ENCODE measurements around the gene ELMO1.

ELMO1 gene

DNA sequence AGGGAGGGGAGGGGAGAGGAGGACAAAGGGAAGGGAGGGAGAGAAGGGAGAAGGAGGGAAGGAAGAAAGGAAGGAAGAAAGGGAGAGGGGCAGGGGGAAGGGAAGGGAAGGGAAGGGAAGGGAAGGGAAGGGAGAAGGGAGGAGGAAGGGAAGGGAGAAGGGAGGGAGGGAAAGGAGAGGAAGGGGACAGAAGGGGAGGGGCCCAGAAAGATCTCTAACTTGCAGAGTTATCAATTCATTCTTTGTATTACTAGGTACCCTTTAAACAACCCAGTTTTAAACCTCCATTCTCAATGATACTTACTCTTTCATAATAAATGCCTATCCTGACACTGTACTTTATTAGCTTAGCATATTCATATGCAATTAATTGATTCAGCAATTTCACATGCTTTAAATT lies 192.0 kb downstream of the ELMO1 start:
- DNase-seq = no peak

DNA sequence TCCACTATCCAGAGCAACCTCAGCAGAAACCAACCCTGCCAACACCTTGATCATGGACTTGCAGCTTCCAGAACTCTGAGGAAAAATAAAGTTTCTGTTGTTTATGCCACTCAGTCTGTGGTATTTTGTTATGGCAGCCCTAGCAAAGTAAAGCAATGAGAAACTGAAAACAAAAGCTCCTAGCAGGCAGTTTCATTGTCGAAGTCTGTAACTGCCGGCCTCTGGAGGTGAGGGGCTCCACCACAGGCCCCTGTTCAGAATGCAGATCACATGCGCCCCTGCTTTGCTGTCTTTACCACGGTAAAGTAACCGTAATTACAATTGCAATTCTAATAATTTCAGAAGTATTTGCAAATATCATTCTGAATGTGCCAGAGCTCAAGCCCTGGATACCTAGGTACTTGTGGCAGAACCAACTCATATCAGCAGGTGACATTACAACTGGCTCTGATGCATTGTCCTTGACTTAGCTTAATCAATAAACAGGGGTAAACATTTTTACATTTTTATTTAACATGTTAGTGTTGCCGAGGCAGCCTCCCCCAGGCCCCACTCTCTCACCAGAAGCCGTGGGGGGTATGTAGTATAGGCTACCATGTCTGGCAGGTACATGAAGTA lies 193.2 kb downstream of the ELMO1 start:
- DNase-seq = no peak

DNA sequence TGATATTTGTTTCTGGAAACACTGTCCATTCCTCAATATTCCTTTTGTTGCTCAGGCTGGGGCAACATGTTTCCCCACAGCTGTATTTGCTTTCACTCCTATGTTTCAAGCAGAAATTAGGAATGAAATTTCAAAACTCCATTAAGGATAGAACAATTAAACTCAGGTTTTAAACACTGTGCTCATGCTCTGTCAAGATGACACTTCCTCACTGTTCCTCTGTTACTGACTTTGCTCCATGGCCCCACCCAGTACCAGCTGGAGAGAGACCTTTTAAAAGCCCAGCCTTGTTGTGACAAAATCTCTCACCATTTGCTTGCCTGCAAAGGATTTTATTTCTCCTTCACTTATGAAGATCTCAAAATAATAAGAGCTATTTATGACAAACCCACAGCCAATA lies 197.4 kb downstream of the ELMO1 start:
- DNase-seq = no peak

DNA sequence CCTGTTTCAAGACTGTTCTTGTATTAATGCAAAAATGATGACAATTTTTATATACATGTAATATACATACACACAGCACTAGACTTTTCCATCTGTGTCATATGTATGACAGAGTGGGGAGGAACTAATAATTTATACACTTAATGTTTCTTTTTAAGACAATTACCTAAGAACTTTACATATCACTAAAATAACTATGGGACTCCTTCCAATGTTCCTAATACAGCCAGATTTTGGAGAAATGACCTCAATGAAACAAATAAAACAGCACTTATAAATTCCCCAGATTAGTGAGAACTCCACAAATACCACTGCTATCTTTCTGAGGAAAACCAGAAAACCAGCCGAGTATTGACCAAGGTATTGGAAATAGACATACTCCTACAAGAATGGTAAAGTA lies 199.4 kb downstream of the ELMO1 start:
- DNase-seq = no peak

DNA sequence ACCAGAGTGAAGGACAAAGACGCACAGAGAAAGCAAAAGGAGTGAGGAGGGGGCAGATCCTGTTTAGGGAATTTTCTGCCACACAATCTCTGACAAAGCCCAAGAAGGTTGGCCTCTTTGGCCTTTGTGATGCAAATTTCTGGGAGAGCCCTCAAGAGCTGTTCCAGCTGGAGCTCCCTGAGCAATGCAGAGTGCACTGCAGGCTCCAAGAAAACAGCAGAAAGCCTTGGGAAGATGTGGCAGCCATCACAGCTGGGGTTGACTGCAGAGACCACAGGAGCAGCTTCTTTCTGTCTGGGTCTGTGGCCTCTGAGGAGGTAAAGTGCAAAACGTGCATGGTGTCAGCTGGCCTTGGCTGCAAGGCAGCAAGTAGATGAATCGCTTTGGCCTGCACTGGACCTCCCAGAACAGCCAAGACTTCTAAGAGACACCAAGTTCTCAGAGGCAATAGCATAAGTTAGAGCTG lies 200.2 kb downstream of the ELMO1 start:
- DNase-seq = no peak

DNA sequence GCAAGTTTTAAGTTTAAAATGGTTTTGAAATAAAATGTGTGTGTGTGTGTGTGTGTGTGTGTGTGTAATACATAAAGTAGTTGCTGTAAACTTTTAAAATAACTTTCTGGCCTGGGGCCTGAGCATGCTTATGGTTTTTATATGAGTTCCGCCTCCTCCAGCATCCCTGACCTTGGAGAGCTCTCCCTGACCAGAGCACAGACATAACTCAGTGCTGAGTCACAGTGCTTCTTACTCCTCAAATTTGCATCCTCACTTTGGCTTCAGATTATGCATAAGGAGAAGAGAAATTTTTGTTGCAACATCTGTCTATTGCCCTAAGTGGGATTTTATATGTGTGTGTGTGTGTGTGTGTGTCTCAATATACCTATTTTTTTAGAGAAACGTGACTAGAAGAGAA lies 200.8 kb downstream of the ELMO1 start:
- DNase-seq = no peak

DNA sequence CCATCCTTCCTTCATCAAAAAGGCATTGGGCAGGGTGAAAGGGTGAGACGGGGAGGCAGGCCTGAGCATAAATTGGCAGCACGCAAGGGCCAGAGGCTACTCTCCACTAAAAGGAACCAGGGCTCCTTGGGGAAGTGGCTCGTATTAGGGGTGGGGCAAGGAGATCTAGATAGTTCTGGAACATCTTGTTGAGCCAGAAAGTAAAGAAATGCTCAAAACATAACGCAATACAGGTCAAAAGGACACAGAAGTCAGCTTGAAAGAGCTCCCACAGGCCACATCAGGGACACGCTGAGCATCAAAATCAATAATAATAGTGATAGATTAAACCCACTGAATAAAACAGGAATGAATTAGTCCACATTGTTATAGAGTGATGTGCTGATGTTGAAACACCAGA lies 203.1 kb downstream of the ELMO1 start:
- no peak for DNase-seq

DNA sequence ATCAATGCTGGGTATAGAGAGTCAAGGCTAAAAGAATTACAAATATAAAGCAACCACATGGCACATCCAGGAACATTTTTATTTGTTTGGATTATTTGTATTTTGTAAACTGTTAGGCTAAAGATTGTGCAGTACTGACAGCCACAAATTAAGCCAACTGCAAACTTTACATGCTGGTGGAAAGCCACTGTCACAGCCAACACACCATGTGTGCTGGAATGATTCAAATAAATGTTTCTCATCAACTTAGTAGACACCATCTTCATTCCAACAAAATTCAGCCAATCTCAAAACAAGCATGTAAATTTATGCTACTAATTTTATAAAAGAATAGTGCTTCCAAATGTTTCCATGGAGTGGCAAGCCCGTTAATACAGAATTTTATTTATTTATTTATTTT lies 211.8 kb downstream of the ELMO1 start:
- no peak for DNase-seq

DNA sequence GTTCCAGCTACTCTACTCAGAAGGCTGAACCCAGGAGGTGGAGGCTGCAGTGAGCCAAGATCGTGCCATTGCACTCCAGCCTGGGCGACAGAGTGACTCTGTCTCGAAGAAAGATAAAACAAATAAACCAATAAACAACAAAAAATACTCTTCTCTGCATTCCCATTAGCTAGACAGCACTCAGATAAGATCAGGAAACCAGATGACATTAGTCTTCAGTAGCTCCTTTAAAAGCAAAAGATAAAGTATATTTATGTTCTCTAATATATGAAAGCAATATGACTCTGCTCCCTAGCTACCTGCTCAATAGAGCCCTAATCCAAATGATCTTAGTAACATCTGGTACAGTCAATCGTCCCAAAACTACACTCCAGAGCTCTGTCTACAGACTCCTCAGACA lies 212.9 kb downstream of the ELMO1 start:
- DNase-seq = no peak

DNA sequence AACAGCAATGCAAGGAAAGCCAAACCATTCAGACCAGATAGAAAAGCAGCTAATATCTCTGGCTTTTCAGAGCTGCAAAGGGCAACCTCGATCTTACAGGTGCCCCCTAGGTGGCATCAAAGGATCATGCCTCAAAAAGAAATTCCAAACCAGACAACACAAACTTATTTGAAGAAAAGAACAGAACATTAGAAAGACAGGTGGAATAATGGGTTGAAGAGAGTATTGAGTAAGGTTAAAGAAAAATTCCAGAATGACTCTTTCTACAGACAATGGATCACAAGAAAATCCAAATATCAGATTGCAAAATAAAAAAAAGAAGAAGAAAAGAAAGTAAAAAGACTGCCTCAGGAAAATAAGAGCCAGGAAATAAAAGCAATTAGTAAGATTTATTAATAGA lies 213.7 kb downstream of the ELMO1 start:
- DNase-seq = peak; percentile 9

DNA sequence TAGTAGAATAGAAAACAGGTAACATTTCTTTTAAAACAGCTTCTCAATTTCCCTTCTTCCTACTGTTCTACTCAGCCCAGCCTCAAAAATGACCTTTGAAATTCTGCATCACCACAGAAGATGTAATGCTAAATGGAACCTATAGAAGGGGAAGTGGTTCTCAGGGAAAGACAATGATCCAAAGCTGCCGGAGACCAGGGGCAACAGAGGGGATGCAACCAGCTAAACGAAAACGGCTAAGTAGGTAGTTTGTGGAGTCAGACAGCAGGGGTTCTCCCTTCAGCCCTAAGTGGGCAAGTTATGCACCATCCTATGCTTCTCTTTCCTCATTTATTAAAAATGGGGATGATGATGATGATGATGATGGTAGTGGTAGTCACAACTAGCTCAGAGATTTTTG lies 214.3 kb downstream of the ELMO1 start:
- no peak for DNase-seq

DNA sequence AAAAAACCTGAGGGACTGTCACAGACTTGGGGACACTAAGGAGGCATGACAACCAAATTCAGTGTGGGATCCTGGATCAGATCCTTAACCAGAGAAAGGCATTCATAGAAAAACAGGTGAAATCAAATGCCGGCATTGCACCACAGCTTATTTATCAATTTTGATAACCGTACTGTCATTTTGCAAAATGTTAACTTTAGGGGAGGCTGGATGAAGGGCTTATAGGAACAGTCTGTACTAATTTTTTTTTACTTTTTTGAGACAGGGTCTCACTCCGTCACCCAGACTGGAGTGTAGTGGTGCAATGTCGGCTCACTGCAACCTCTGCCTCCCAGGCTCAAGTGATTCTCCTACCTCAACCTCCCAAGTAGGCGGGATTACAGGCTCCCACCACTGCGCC lies 217.1 kb downstream of the ELMO1 start:
- DNase-seq = no peak

DNA sequence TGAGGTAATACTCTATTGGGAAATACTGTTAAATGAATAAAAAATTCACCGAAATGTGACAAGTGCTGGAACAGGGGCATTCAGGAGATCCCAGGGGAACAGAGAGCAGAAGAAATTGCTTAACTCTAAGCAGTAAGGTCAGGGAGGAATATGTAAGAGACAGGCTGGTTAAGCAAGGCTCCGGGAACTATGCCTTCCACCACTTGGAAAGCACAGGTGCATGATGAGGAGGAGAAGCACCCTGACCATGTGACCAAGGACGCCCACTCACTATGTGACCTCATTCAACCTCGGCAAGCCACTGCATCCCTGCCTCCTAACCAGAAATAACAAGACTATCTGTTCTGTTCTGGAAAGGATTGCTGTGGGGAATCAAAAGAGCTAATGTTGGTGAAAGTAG lies 218.4 kb downstream of the ELMO1 start:
- no peak for DNase-seq

DNA sequence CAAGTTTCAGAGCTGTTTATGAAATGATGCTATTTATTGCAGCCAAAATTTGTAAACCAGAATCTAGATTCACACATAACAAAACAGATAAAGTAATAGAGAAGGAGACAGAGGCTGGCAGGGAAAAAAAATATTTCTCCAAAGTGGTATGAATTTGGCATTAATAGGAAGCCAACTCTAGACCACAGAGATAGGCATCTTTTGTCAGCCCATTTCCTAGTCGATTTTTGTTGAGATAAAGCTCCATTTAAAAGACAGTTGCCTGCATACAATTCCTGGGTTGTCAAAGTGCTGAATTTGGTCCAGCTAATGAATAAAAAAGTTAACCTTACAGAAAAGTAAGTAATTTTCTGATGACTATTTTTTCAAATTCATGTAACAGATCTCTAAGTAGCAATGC lies 219.3 kb downstream of the ELMO1 start:
- no peak for DNase-seq

DNA sequence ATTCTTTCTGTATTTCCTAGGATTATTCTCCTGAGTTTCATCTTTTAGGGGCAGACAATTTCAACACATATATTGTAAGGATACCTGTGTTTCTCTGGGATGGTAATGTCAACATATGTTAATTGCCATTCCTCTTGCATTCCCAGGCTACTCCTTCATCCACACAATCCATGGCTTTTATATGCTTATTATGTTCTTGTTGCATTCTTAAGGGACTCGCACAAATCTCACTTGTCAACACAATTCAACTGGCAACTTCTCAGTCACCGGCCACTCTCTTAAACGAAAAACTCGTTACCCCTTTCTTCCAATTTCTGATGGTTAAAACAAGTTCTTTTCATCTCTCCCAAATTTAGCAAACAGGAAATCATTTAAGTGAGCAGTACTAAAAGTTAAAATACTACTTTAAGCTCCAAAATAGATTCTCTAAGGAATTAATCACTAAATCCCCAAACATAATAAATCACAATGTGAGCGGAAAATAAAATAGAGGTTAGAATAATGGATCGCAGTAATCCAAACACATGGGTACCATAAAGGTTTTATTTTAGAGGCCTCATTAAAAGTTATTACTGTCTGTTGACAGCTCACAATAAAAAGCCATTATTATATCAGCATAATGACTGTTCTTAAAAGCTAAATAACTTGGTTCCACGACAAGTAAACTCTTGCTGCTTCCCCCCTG lies 223.2 kb downstream of the ELMO1 start:
- DNase-seq = no peak

DNA sequence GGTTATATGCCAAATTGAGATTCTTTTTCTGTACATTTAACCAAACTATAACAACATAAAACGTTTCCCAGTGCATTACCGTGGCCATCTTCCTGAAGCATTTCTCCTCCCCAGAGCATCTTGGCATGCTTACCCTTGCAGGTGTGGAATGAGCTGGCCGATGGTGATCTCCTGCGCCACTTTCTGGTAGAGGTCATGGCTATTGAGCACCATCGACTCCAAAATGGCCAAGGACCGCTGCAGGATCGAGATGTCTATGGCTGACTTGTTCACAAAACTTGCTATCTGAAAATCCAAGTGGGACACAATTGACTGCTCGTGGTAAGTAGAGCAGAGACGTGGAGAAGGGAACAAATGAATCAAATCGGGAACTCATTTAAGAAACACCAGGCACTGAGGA lies 223.9 kb downstream of the ELMO1 start:
- DNase-seq = no peak

DNA sequence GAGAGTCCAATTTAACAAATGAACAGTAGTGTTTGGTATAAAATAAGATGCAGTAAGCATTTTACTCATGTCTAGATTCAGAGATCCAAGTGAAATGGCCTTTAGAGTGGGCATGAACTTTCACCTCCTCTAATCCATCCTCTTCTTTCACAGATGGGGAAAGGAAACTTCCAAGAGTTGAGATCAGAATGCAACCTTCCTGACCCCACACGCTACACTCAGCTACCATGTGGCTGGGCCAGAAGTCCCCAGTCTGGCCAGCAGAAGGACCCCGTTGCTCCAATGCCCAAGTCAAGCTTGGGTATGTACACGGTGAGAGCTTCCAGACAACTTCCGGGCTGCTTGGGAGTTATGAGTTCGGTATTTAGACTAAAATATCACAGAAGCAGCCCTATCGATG lies 228.0 kb downstream of the ELMO1 start:
- DNase-seq = no peak

DNA sequence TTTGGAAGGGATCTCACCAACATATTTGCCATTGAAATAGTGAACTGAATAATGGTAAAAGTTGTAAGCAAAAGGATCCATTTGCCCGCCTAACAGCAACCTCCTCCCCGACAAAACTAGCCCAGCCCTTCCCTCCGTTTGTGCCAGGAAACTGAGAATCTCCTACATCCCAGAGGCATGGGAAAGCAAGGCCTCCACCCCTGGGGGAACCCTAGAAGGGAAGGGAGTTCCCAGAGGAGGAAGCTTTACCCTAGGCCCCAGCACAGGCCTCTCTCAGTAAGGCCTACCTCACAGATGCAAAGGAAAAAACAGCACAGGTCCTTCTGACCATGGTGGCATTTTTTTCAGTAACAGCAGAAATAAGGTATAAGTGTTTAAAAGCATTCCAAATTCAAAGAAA lies 229.7 kb downstream of the ELMO1 start:
- no peak for DNase-seq

DNA sequence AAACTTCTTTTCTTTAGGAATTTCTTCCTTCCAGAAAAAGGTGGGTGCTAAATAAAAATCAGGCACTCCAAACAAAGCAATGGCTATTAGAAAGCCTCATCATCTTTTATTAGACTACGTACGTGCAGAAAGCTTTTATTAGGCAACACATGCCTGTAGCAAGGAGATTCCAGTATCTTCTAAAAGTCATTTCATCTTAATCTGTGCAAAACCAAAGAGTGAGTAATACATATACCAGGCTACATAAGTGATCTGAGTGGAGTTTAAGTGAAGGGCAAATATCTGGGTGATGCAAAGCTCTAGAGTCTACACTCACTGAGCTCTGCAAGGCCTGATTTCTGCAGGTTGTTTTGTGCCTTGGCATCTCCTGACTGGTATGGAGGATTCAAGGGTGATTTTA lies 231.7 kb downstream of the ELMO1 start:
- DNase-seq = no peak

DNA sequence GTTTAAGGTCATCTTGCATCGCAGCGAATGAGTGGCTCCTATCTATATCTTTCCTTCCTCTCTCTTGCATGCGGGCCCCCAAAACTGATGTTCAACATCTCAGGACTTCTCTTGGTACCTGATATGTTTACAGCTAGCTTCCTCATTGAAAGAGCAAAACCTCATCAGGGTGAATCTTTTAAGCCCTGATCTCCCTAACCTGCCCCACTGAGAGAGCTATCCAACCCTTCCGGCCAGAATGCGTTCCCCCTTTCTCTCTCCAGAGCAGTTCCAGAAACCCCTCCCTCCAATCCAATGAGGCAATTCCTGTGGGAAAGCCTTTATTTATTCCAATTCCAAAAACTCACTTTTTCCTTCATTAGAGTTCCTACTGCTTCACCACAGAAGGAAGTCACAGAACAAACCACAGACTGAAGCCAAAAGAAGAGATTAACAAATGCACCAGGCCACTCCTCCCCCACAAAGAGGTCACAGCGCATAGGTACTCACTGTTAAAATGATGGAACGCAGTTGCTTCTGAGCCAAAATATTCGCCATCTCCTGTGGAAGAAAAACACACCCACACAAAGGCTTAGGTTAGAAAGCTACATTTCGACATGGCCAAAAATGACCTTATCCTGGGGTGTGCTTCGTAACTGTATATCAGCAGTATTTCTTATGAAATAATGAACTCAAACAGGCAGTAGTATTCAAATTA lies 232.4 kb downstream of the ELMO1 start:
- DNase-seq = no peak

DNA sequence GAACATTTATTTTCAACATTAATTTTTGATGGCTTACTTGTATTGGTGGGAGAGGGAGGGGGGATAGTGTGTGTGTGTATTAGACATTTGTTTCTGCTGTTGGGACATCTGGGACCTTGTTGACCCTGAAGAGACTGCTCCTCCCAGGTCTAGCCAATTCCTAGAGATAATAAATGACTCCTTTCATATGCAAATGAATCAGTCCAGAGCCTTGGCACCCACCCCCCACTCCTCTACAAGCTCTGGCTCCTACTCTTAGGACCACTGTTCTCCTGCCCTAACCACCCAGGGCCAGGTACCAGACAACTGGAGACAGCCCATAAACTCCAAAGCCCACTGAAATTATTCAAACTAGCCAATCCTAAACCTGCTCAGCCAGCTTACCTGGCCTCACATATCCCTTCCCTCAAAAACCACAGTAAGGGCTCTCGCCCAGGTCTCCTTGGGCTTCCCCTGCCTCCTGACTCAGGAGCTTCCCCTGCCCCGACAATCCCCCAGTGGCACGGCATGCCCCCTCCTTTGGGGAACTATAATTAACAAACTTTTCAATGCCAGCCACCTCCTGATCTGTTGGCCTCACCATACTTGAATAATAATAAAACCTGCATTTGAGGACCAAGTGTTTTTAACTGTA lies 233.3 kb downstream of the ELMO1 start:
- DNase-seq = no peak

DNA sequence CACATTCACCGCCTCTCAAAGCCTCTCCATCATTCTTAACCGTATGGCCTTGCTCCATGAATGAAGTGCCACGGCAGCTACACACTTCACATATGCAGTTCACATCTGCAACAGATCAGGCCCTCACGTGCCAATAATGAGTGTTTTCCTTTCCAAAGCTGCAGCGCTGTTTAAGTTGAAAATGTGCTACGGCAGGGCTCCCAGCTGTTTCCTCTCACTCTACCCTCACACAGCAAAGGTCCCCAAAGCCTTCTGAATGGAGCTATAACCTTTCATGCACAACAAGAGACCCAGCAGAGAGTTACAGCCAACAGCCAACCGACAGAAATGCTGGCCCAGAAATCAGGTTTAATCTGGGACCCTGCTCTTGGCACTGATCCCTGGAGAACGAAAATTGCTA lies 236.1 kb downstream of the ELMO1 start:
- no peak for DNase-seq

DNA sequence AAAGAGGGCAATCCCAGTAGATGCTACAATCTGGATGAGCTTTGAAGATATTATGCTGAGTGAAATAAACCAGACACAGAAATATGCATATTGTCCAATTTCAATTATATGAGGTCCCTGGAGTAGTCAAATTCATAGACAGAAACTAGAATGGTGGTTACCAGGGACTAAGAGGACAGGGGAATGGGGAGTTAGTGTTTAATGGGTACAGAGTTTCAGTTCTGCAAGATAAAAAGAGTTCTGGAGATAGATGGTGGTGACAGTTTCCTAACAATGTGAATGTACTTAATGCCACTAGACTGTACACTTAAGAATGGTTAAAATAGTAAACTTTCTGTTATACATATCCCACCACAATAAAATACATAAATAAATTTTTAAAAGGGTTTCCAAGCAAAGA lies 236.6 kb downstream of the ELMO1 start:
- DNase-seq = no peak

Data from effector CD4-positive, alpha-beta T cell (primary cell).